HG03045 (cell line): ENCODE data around the gene MCEMP1.

Source experiments
- ATAC-seq: cut with Tn5 transposase; IDR thresholded peaks from one replicate; pipeline ENCODE4 v1.9.1; 2021; ENCODE audit warnings: mild to moderate bottlenecking, moderate library complexity; ENCODE audit not compliant: unreplicated experiment

Gene MCEMP1, protein sequence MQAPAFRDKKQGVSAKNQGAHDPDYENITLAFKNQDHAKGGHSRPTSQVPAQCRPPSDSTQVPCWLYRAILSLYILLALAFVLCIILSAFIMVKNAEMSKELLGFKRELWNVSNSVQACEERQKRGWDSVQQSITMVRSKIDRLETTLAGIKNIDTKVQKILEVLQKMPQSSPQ

DNA sequence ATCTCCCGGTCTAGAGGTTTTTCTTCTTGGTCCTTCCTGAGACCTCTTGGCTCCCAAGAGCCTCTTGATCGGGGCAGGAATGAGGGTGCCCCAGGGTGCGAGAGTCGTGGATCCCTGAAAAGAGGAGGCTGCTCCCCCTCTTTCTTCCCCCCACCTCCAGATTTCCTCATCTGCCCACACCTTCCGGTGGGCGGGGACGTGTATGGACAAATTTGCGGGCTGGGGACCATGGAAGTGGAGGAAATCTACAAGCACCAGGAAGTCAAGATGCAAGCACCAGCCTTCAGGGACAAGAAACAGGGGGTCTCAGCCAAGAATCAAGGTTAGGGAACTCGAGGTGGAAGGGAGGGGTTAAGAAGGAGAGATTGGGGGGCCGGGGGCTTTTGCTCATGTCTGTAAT, at the start of gene MCEMP1:
Gene MCEMP1 (plus strand): TSS at position 237 of the 400 bp plus-strand sequence. CDS start 31 bp downstream, at position 268.
- no peak for ATAC-seq

DNA sequence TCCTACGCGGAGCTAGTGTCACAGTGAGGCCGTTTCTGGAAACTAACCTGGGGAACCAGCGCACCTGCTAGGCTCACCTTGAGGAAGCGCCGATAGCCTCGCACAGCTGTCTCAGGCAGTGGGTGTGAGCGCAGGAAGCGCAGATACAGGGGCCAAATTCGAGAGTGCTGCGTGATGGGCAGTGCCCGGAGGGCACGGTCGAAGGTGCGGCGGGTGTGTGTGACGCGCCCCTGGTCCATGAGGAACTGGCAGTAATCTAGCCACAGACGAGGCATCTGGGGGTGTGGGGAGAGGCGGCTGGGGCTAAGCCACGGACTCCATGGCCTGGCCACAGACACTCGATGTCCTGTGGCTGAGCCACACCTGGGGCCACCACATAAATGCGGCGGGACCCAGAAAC, 49.7 kb upstream of the MCEMP1 start:
- no peak for ATAC-seq

DNA sequence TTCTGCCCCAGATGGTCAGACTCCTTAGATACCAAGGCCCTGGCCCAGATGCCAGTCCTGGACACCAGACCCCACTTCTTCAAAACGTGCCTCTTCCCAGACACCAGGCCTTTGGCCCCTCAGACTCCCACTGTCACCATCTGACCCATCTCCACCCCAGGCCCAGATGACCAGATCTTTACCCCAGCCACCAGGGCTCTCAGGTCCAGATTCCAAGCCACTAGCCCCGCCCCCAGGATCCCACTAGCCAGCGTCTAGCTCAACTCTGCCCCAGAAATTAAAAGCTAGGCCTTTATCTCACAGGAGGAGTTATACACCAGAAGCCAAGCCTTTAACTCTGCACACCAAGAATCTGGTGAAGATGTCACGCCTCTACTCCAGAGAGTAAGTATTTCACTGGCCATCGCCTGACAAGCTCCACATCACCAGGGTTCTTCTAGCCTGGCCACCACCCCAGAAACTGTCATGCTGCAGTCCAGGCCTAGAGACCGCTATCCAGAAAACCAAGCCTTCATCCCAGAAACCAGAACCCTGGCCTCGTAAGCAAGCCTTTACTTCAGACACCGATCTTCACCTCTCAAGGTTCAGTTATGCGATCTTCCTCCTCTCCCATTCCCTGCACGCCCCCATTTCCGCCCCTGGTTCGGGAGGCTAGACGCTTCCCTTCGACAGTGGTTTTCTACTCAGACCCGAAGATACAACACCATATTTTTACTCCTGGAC, 48.1 kb upstream of the MCEMP1 start:
- no peak for ATAC-seq

DNA sequence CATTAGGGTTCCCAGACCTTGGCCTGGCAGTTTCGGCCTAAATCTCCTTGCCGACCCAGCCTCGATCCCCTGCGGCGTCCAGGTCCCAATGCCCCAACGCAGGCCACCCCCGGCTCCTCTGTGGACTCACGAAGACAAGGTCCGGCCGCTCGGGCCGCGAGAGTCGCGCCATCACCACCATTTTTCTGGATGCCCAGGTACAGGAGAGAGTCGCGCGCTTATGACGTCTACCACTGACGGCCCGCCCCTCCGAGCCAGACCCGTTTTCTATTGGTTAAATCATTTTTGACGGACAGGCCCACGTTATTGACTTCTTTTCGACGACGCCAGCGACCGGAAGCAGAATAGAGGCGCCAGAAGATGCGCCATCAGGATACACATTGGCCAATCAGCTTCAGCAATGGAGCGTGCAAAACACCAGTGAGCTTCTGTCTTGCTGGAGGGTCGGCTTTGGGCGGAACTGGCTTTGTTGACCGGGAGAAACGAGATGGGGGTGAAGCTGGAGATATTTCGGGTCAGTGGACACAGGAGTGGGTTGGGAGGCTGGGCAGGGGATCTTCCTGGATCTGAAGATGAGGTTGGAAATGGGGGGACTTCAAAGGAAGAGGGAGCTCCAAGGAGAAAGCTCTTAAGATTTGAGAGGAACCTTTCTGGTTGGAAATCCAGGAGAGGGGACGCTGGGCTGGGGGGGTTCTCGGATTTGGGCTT, 47.4 kb upstream of the MCEMP1 start, which contains the start of the genes PET100 and XAB2:
Gene PET100 (plus strand): TSS at position 447 of the 708 bp plus-strand sequence. CDS start 41 bp downstream, at position 488.
Gene XAB2 (minus strand): TSS at position 199 of the 708 bp plus-strand sequence. CDS start 18 bp downstream, at position 181.
- ATAC-seq = peak; percentile 85

DNA sequence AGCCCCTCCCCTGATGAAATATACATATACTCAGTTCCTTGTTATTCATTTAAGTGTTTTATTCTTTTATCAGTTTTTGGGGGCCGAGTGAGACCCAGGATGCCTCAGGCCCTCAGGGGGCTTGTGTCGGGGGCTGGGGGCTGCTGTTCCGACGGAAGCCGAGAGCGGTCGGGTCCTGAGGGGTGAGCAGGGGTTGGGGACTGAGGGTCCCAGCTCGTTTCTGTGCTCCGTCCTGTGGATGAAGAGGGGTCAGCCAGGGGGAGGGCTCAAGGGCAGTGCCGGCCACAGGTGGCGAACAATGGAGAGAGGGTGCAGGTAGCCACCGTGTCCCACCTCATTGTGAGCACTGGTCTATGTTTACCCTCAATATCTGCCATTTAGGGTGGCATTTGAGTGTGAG, 45.3 kb upstream of the MCEMP1 start:
- ATAC-seq = no peak

DNA sequence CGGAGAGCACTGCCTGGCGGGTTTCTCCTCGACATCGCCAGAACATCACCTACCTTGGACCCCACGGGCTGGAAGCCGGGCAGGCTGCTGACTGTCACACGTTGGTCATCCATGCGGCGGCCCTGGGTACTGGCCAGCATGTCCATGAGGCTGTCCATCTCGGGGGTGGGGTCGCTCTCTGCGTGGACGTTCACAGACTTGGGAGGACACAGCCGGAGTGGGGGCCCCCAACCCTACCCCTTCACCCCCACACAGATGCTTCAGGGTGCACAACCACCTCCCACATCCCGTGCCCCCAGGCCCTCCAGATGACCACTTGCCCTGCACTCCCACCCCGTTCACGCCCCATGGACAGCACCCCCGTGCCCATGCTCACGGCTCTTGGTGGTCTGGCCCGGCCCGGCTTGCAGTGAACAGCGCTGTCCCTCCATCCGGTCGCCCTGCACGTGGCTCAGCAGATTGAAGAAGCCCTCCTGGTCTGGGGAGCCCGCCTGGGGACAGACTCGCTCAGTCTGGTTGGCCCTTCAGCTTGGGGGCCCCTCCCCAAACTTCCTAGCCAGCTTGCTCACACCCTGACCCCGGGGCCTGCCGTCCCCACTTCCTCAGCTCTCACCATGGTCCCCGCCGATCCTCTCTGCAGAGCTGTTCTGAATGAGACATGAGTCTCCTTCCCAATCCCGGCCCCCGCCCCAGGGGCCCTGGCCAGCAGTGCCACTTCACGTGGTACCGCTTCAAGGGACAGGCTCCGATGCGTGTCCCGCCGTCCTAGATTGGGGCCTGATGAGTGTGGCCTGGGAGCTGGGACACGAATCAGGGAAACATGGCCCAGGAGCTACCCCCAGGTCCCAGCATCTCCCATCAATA, 44.3 kb upstream of the MCEMP1 start:
- no peak for ATAC-seq

DNA sequence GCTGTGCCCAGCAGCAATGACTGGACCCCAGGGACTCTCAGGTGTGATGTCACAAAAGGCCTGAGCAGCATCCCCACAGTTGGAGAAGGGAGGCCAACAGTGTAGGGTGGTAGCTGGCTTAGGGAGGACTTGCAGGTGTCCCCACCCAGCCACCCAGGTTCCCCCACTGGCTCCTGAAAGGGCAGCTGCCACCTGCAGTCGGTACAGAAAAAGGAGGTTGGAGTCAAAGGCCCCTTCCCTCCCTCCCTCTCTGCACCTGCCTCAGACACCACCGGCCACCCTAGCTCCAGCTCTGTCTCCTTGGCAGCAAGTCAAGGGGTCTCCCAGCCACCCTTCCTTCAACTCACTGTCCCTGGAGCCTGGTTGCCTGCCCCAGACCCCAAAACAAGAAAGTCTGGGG, 43.2 kb upstream of the MCEMP1 start, which contains the start of gene PCP2:
Gene PCP2 (minus strand): TSS at position 22 of the 400 bp plus-strand sequence. CDS start 262 bp downstream, outside the sequence.
- no peak for ATAC-seq

DNA sequence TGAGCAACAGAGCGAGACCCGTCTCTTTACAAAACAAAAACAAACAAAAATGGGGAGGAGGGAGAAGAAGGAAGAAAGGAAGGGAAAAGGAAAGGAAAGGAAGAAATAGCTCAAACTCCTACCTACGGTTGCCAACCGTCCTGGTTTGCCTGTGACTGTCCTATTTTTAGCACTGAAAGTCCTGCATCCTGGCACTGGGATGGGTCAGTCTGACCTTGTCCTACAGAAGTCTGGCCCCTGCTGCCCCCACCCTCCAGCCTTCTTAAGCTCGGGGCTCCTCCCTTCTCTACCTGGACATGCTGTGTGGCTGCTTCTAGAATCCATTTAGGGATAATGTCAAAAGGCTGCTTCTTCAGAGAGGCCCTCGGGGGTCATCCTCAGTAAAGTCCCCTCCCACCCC, 41.2 kb upstream of the MCEMP1 start:
- ATAC-seq = no peak

DNA sequence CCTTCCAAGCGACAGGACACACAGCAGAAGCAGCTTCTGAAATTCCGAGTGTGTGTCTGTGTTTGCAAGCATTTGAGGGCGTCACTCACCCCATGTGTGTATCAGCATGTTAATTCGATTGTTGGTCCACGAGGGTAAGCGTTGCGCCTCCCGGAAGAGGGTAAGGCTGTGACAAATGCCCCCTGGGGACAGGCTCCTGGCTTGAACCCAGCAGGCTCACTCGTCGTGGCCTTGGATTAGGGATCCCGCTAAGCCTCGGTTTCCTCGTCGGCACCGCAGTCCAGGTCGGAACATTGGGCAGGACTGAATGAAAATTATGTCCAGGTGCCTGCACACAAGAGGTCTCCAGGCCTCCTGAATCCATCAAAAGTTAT, 40.6 kb upstream of the MCEMP1 start:
- no peak for ATAC-seq

DNA sequence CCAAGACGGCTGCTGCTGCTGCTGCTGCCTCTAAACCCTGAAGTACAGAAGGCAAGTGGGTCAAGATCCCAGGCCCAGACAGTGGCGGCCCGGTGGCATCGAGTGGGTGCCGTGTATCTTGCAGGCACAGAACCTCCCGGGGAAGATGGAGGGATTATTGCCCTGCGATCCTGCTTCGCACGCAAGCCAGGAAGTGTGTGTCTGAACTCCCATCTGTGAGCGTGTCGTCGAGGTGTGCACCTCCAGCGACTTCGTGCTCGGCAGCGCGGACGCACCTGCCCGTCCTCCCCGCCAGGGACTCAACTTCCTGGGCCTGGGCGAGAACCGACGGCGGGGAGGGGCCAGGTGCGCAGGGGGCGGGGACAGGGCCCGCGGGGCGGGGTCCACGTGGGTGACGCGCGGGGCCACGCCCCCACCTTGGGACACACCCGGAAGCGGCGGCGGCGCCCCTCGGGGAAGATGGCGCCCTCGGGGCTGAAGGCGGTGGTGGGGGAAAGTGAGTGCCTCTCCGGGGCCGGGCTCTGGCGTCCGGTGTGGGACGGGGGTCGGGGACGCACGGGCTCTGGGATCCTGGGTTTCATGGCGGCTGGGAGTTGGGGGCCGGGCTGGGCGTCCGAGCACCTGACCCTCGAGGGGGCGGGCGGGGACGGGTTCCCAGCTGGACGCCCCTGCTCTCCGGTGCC, 40.1 kb upstream of the MCEMP1 start, which contains the start of gene STXBP2:
Gene STXBP2 (plus strand): TSS at position 420 of the 683 bp plus-strand sequence. CDS start 40 bp downstream, at position 460.
- peak; percentile 69 for ATAC-seq

DNA sequence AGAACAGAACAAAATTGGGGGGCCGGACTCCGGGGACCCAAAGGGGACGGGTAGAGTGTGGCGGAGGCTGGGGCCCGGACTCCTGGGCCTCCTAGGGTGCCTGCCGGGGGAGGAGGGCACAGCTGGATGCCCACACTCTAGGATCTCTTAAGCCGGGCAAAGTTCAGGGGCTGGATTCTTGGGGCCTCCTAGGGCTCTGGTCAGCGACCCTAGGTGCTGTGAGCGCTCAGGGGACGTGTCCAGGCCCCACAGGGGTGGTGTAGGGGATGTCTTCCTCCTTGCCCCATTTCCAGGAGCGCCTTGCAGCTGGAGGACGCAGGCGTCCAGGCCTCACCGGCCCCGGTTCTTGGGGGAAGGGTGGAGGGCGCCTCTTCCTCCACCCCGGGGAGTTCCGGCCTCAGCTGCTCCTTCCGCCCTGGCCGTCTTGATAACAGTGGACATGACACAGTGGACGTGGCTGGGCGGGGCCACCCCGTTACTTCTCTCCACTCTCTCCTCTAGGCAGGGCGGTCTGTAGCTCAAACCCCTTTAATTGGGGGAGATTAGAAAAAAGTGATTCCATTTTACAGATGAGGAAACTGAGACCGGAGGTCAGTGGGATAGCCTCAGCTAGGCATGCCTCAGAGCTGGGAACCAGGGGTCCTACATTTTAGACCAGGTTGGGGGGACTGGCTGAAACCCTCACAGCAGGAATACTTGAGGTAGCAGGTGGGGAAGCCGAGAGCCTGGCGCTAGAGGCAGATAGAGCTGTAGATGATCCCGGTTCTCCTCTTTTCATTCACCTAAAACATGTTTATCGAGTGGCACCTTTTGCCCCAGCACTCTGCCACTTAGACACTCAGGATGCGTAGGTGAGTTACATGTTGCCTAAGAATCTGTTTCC, 39.3 kb upstream of the MCEMP1 start:
- ATAC-seq = peak; percentile 8

DNA sequence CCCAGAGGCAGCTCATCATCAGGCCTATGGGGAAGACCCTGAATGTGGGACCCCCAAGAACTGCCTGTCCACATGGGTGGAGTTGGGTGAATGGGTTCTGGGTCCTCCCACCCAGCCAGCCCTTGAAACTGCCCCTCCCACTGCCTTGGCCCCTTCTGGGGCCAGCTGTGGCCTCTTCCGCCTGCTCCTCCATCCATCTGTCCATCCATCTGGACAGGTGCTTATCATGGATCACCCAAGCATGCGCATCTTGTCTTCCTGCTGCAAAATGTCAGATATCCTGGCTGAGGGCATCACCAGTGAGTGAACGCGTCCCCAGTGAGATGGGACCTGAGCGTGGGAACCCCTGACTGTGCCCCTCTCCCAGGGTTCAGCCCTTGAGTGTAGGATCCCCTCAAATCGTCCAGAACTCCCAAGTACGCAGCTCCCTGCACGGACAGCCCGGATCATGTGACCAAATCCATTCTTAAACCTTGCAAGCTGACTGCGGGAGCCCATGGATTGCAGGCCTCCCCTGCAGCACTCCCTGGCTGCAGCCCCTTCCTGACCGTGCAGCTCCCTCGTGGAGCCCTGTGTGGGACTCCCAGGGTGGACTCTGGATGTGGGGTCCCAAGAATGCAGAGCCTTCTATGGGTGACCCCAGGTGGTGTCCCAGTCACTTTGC, 38.0 kb upstream of the MCEMP1 start:
- no peak for ATAC-seq

DNA sequence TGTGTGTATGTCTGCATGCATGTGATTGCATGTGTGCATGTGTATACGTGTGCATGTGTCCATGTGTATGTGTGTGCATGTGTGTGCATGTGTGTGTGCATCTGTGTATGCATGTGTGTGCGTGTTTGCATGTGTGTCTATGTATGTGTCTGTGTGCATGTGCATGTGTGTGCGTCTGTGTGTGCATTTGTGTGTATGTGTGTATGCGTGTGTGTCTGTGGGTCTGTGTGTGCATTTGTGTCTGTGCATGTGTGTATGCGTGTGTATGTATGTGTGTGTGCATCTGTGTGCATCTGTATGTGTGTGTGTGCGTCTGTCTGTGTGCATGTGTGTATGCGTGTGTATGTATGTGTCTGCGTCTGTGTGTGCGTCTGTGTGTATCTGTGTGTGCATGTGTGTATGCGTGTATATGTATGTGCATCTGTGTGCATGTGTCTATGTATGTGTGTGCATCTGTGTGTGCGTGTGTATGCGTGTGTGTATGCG, 37.0 kb upstream of the MCEMP1 start:
- ATAC-seq = no peak

DNA sequence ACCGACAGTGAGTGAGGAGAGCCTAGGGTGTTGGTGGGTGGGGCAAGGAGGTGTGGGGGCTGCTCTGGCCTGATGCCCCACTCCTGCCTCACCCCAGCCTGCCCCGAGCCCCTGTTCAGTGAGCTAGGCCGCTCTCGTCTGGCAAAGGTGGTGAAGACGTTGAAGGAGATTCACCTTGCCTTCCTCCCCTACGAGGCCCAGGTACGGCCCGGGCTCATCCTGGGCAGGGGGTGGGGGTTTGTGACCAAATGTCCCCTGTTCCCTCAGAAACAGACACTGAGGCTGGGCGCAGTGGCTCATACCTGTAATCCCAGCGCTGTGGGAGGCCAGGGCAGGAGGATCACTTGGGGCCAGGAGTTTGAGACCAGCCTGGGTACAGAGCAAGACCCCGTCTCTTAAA, 36.1 kb upstream of the MCEMP1 start:
- no peak for ATAC-seq

DNA sequence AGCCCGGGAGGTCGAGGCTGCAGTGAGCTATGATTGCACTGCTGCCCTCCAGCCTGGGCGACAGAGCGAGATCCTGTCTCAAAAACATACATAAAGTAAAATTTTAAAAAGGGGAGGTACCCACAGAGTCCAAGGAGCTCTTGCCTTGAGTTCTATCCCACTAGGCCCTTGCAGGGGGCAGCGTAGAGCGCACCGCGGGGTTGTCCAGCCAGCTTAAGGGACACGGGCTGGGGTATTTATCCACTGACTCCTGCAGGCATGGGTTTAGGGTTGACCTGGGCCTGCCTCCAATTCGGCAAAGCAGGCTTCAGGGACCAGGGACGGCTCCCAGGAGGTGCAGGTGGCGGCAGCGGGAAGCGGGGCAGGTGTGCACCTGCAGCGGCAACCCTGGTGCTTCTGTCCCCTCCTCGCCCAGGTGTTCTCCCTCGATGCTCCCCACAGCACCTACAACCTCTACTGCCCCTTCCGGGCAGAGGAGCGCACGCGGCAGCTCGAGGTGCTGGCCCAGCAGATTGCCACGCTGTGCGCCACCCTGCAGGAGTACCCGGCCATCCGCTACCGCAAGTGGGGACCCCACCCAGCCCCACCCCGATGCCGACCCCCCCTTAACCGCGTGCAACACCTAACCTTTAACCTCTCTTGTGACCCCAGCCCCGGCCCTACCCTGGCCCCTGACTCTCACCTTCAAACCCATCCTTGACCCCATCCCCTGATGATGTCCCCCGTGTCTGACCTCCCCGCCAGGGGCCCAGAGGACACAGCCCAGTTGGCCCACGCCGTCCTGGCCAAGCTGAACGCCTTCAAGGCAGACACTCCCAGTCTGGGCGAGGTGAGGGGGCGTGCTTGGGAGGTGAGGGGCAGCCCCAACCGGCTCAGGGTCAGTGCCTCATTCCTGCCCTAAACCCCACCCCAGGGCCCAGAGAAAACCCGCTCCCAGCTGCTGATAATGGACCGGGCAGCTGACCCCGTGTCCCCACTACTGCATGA, 35.3 kb upstream of the MCEMP1 start:
- no peak for ATAC-seq

DNA sequence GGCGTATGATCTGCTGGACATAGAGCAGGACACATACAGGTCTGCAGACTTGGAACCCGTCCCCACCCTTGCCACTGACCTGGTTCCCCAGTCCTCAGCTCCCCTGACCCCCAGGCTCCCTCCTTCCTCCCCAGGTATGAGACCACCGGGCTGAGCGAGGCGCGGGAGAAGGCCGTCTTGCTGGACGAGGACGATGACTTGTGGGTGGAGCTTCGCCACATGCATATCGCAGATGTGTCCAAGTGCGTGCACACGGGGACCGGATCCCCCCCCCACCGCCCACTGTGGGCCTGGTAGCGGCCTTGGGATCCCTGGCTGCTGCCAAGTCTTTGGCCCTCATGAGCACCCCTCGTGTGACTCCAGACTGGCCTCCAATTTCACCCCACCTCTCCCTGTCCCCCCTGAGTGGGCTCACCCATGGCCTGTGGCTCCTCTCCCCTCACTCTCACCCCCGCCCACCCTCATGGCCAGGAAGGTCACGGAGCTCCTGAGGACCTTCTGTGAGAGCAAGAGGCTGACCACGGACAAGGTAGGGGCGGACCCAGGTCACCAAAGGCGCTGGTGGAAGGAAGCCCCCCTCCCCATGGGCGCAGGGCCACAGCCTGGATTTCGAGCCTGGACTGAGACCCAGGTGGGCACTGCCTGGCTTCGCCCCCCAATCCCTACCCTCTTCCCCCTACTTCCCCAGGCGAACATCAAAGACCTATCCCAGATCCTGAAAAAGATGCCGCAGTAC, 34.4 kb upstream of the MCEMP1 start:
- no peak for ATAC-seq

DNA sequence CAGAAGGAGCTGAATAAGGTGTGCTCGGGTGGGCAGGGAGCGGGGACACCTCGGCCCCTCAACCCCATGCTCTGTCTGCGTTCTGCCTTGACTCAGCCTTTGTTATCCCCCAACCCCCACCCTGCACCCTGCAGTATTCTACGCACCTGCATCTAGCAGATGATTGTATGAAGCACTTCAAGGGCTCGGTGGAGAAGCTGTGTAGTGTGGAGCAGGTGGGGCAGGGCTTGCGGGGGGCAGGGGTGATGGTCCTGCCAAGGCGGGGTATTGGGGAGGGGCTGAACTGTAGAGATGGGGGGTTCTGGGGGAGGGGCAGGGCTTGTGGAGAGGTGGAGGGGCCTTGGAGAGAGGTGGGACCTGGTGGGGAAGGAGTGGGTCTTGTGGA, 33.9 kb upstream of the MCEMP1 start:
- no peak for ATAC-seq
